HG02938 (cell line): ENCODE measurements around the gene AOPEP.

ENCODE experiments used
- ATAC-seq: cut with Tn5 transposase; IDR thresholded peaks from one replicate; pipeline ENCODE4 v1.9.1; 2021; ENCODE audit warnings: mild to moderate bottlenecking, moderate library complexity; ENCODE audit not compliant: unreplicated experiment

AOPEP gene

GRCh38 chr9:95047452-95048224 is 321.1 kb downstream of the AOPEP start:
- no peak for ATAC-seq

GRCh38 chr9:95048225-95049087 is 322.0 kb downstream of the AOPEP start:
- no peak for ATAC-seq

GRCh38 chr9:95049761-95050160 is 323.3 kb downstream of the AOPEP start:
- ATAC-seq: no peak

GRCh38 chr9:95053611-95054570 is 327.4 kb downstream of the AOPEP start:
- ATAC-seq: no peak

GRCh38 chr9:95055334-95055850 is 328.9 kb downstream of the AOPEP start:
- no peak for ATAC-seq

- no peak for ATAC-seq
These were observed 329.5 kb downstream of the AOPEP start for GRCh38 chr9:95055851-95056551.

GRCh38 chr9:95057101-95057500 is 330.6 kb downstream of the AOPEP start:
- ATAC-seq: no peak

- no peak for ATAC-seq
These were observed 331.8 kb downstream of the AOPEP start for GRCh38 chr9:95058121-95058785.

GRCh38 chr9:95058795-95059386 is 332.4 kb downstream of the AOPEP start:
- ATAC-seq: no peak

- ATAC-seq: no peak
These were observed 333.7 kb downstream of the AOPEP start for GRCh38 chr9:95060234-95060633.

GRCh38 chr9:95060916-95061315 is 334.4 kb downstream of the AOPEP start:
- ATAC-seq: no peak

- ATAC-seq: no peak
These were observed 335.6 kb downstream of the AOPEP start for GRCh38 chr9:95061916-95062595.

- no peak for ATAC-seq
These were observed 336.1 kb downstream of the AOPEP start for GRCh38 chr9:95062596-95063065.

- ATAC-seq: no peak
These were observed 336.8 kb downstream of the AOPEP start for GRCh38 chr9:95063300-95063699.

- no peak for ATAC-seq
These were observed 338.7 kb downstream of the AOPEP start for GRCh38 chr9:95065224-95065623.

GRCh38 chr9:95067057-95067456 is 340.6 kb downstream of the AOPEP start:
- no peak for ATAC-seq

- ATAC-seq: no peak
These were observed 341.4 kb downstream of the AOPEP start for GRCh38 chr9:95067897-95068296.

- no peak for ATAC-seq
These were observed 344.1 kb downstream of the AOPEP start for GRCh38 chr9:95070549-95071021.
